Keratinocyte (primary cell): Measurements from ENCODE around the gene TIMM10. TPM values are rescaled to one million over a fixed set of nuclear protein-coding genes. Genes with fewer than 3 reads are reported as not detected.
"Not testable (repeated sequence)": the region's sequence is repeated elsewhere in the genome, so short reads cannot be mapped to it uniquely, and the experiment has no call there.

ENCODE experiments used
- DNase-seq: peaks from one replicate; pipeline ENCODE4 v3.0.0-alpha.2; 2011; ENCODE audit warnings: low read depth, missing footprints, low spot score
- FAIRE-seq: peaks from 2 replicates; lab custom pipeline; 2011; peaks lifted over from hg19 to GRCh38; lab: Jason Lieb, UNC
- H2AFZ ChIP-seq: 2 replicates; pipeline ENCODE4 v1.6.0; 2012; ENCODE audit warnings: low read length, control low read depth, inconsistent platforms; ENCODE audit not compliant: control insufficient read depth
- H3K27ac ChIP-seq: 2 replicates; pipeline ENCODE4 v1.5.1; 2011; ENCODE audit warnings: low read length; ENCODE audit not compliant: control insufficient read depth, insufficient read depth
- H3K27me3 ChIP-seq: 3 replicates; pipeline ENCODE4 v1.6.0; 2011; ENCODE audit warnings: low read length; ENCODE audit not compliant: control insufficient read depth, insufficient read depth; ENCODE audit errors: extremely low read depth
- H3K36me3 ChIP-seq, 2 experiments: 2 replicates in 1 of 2; 3 replicates in 1 of 2; pipeline ENCODE4 v1.5.1; 2011; ENCODE audit warnings: low read length in 2 of 2, mild to moderate bottlenecking in 1 of 2; ENCODE audit not compliant: control insufficient read depth in 2 of 2, insufficient read depth in 2 of 2; ENCODE audit errors: extremely low read depth in 1 of 2
- H3K4me1 ChIP-seq: 3 replicates; pipeline ENCODE4 v1.5.1; 2011; ENCODE audit warnings: low read length; ENCODE audit not compliant: control insufficient read depth, insufficient read depth; ENCODE audit errors: extremely low read depth
- H3K4me2 ChIP-seq: 3 replicates; pipeline ENCODE4 v1.6.0; 2011; ENCODE audit warnings: low read depth, low read length; ENCODE audit not compliant: control insufficient read depth, insufficient read depth; ENCODE audit errors: extremely low read depth
- H3K4me3 ChIP-seq, 3 experiments: fragments of 200-600 bp in 1 of 3; sonication (generic) in 1 of 3; 2 replicates in 2 of 3; 3 replicates in 1 of 3; pipeline ENCODE4 v1.5.1; 2011 to 2016; ENCODE audit warnings: low read length in 3 of 3, mild to moderate bottlenecking in 3 of 3, control low read depth in 2 of 3, inconsistent platforms in 1 of 3, low read depth in 1 of 3, mixed read lengths in 1 of 3, mixed run types in 1 of 3, moderate library complexity in 1 of 3; ENCODE audit not compliant: control insufficient read depth in 2 of 3, insufficient read depth in 2 of 3; ENCODE audit errors: extremely low read depth in 1 of 3
- H3K79me2 ChIP-seq: 2 replicates; pipeline ENCODE4 v1.6.0; 2012; ENCODE audit warnings: low read length; ENCODE audit not compliant: control insufficient read depth, insufficient read depth
- H3K9ac ChIP-seq: 3 replicates; pipeline ENCODE4 v1.6.0; 2011; ENCODE audit warnings: low read length; ENCODE audit not compliant: control insufficient read depth, insufficient read depth; ENCODE audit errors: extremely low read depth
- H3K9me1 ChIP-seq: 3 replicates; pipeline ENCODE4 v1.6.0; 2011; ENCODE audit warnings: low read length; ENCODE audit not compliant: control insufficient read depth, insufficient read depth; ENCODE audit errors: extremely low read depth
- H3K9me3 ChIP-seq: 2 replicates; pipeline ENCODE4 v1.5.1; 2012; ENCODE audit warnings: low read depth, low read length; ENCODE audit not compliant: control insufficient read depth
- H4K20me1 ChIP-seq: 3 replicates; pipeline ENCODE4 v1.6.0; 2011; ENCODE audit warnings: low read length; ENCODE audit not compliant: control insufficient read depth, insufficient read depth; ENCODE audit errors: extremely low read depth
- EZH2 ChIP-seq: IDR thresholded peaks from one replicate; pipeline ENCODE4 v1.6.1; 2012; ENCODE audit warnings: inconsistent platforms, mild to moderate bottlenecking, low read length, moderate library complexity
- dilution Hi-C: fragments of 300-500 bp; cut with MboI; formaldehyde crosslinking; loops from one replicate; pipeline ENCODE4 v1.7.0; 2020; ENCODE audit warnings: low sequenced_read_pairs; ENCODE audit not compliant: extremely low pct_ligation_motif_present
- polyA plus RNA-seq, 5 experiments: library from polyadenylated mRNA; depleted of rRNA in 3 of 5; stranded (reverse) in 3 of 5; stranded (forward) in 1 of 5; unstranded in 1 of 5; fragments of >200 nt; gene quantifications; 1 replicate in 1 of 5; 2 replicates in 3 of 5; 3 replicates in 1 of 5; pipeline versions ENCODE4 v1.2.1 to v1.2.3, GENCODE V29; 2011 to 2012; ENCODE audit warnings: missing spikeins in 2 of 5, low read depth in 1 of 5, low replicate concordance in 1 of 5
- TF ChIP-seq, protein P1 (sequence below), 3 experiments: IDR thresholded peaks in 1 of 3; conservative IDR thresholded peaks in 1 of 3; optimal IDR thresholded peaks in 1 of 3; 2 replicates in 2 of 3; 3 replicates in 1 of 3; pipeline versions ENCODE3 to v1.5.1; 2011; ENCODE audit warnings: low read length in 3 of 3, mild to moderate bottlenecking in 3 of 3, moderate library complexity in 2 of 3, control low read depth in 1 of 3, inconsistent platforms in 1 of 3; ENCODE audit not compliant: insufficient read depth in 2 of 3; ENCODE audit errors: extremely low read depth in 1 of 3

The TIMM10 gene
- polyA plus RNA-seq, 1 donor (not counting 4 experiments of a cell fraction or from before 2014, with no cell fraction given) = 92.2 TPM

DNA sequence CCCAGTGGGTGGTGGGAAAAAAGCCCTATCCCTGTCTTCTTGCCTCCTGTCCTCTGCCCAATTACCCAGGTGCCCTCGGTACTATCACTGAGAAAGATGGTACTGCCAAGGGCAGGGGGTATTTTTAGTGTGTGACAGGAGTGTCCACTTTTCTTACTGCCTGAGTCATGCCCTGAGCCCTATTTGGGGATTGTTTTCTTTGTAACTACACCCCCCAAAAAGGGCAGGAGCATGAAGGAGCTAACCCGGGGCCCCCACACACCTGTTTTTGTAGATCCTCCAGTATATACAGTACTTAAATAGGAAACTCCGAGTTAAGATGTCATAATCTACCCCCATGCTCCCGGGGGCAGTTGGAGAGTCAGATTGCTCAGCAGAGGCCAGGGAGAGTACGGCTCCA, 10.6 kb upstream of the TIMM10 start:
- TF ChIP-seq EZH2 = no peak
- TF ChIP-seq, protein P1, sequence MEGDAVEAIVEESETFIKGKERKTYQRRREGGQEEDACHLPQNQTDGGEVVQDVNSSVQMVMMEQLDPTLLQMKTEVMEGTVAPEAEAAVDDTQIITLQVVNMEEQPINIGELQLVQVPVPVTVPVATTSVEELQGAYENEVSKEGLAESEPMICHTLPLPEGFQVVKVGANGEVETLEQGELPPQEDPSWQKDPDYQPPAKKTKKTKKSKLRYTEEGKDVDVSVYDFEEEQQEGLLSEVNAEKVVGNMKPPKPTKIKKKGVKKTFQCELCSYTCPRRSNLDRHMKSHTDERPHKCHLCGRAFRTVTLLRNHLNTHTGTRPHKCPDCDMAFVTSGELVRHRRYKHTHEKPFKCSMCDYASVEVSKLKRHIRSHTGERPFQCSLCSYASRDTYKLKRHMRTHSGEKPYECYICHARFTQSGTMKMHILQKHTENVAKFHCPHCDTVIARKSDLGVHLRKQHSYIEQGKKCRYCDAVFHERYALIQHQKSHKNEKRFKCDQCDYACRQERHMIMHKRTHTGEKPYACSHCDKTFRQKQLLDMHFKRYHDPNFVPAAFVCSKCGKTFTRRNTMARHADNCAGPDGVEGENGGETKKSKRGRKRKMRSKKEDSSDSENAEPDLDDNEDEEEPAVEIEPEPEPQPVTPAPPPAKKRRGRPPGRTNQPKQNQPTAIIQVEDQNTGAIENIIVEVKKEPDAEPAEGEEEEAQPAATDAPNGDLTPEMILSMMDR (optimal IDR thresholded peaks at IDR 0.05 in 1 of 3, IDR thresholded peaks at IDR 0.05 in 1 of 3, conservative IDR thresholded peaks at IDR 0.05 in 1 of 3; ENCODE audit: extremely low read depth in 1 of 3, insufficient read depth in 2 of 3, low read length in 3 of 3) = no peak
- DNase-seq (no peak), FAIRE-seq (no peak)
- Histone ChIP-seq H3K4me1 (peaks cover 9% of the 10 kb centered on the region), H3K9ac (no peak overlapping the region), H3K36me3 (no peaks in the 10 kb centered on the region), H3K27ac (no peak overlapping the region), H3K4me2 (no peak overlapping the region), H4K20me1 (no peaks in the 10 kb centered on the region), H2AFZ (no peak overlapping the region), H3K4me3 (no peak overlapping the region), H3K79me2 (no peaks in the 10 kb centered on the region), H3K9me1 (no peaks in the 10 kb centered on the region), H3K9me3 (no peaks in the 10 kb centered on the region), H3K27me3 (peaks cover 4% of the 10 kb centered on the region)
- dilution Hi-C loops = no loop called here

DNA sequence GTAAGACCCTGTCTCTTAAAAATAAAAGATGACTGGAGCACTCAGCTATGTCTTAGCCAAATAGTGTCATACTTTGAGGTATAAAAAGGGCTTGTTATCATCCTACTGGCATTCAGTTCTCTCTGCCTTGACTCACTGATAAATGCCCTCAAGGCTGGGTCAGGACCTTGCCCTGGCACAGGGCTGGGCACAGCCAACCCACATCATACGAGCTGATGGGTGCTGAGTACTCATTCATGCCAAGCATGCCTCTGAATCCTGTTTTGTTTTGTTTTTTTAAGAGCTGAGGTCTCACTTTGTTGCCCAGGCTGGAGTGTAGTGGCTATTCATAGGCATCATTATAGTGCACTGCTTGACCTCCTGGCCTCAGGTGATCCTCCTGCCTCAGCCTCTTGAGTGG, 8.8 kb upstream of the TIMM10 start:
- Histone ChIP-seq H3K9me3 (no peaks in the 10 kb centered on the region), H3K27me3 (peaks cover 4% of the 10 kb centered on the region), H2AFZ (no peak overlapping the region), H3K4me3 (no peak overlapping the region), H3K9ac (no peak overlapping the region), H3K27ac (no peak overlapping the region), H3K4me2 (no peak overlapping the region), H3K36me3 (no peaks in the 10 kb centered on the region), H4K20me1 (no peaks in the 10 kb centered on the region), H3K79me2 (no peaks in the 10 kb centered on the region), H3K4me1 (peaks cover 9% of the 10 kb centered on the region), H3K9me1 (no peaks in the 10 kb centered on the region)
- DNase-seq = no peak
- no peak for TF ChIP-seq EZH2
- dilution Hi-C loops = no loop called here
- no peak for FAIRE-seq

DNA sequence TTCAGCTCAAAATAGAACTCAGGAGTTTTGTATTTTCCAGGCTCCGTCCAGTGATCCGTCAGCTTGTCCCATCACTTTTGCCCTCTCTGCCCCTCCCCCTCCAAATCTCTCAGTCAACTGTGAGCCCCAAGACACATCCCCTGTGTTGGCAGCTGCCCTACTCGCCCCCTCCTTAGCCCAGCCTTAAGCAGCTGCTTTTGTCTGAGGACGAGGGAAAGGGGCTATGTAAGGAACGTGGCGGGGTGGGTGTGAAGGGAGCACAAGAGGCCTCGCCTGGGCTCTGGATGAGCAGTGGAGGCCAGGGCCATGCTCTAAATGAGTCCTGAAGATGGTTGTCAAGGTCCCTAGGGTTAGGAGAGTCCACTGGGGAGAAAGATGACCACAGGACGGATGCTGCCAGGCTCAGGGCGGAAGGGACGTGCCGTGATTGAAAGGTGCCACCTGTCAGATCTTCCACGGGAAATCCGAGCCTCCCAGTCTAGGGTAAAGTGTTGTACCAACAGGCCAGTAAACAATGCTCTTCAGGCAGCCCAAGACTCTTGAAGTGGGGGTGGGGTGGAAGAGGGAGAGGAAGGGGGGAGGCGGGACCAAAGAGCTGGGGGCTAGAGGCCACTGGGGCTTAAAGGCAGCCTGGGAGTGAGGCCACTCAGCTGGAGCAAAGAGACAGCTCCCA, 6.5 kb upstream of the TIMM10 start, which contains the start of gene SMTNL1:
TSS of gene SMTNL1 (plus strand) at position 649 of the 673 bp plus-strand sequence. CDS start 5,048 bp downstream, outside the sequence.
- peaks cover 4% of the 10 kb centered on the region for H3K4me1 ChIP-seq
- H2AFZ ChIP-seq = no peak within 1 kb of the TSS
- dilution Hi-C loops = no loop called here
- no peaks in the 10 kb centered on the region for H4K20me1 ChIP-seq
- no peaks in the 10 kb centered on the region for H3K9me3 ChIP-seq
- no peaks in the 10 kb centered on the region for H3K27me3 ChIP-seq
- H3K4me3 ChIP-seq = no peak within 1 kb of the TSS
- no peak for DNase-seq
- H3K36me3 ChIP-seq = no peaks in the 10 kb centered on the region
- no peaks in the 10 kb centered on the region for H3K9me1 ChIP-seq
- no peaks in the 10 kb centered on the region for H3K79me2 ChIP-seq
- FAIRE-seq = no peak
- H3K4me2 ChIP-seq = no peak within 1 kb of the TSS
- H3K27ac ChIP-seq = no peak within 1 kb of the TSS
- no peak for TF ChIP-seq EZH2
- TF ChIP-seq, protein P1 (optimal IDR thresholded peaks at IDR 0.05 in 1 of 3, IDR thresholded peaks at IDR 0.05 in 1 of 3, conservative IDR thresholded peaks at IDR 0.05 in 1 of 3; ENCODE audit: extremely low read depth in 1 of 3, insufficient read depth in 2 of 3, low read length in 3 of 3) = no peak
- H3K9ac ChIP-seq = no peak within 1 kb of the TSS

DNA sequence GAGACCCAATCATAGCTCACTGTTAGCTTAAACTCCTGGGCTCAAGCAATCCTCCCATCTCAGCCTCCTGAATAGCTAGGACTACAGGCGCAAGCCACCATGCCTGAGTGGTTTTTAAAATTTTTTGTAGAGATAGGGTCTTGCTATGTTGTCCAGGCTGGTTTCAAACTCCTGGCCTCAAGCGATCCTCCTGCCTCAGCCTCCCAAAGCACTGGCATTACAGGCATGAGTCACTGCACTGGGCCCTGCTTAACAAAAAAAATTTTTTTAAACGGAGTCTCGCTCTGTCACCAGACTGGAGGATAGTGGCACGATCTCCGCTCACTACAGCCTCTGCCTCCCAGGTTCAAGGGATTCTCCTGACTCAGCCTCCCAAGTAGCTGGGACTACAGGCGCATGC, 3.9 kb upstream of the TIMM10 start:
- DNase-seq, dilution Hi-C loops, H3K9me1 ChIP-seq, H3K9me3 ChIP-seq, H3K79me2 ChIP-seq, H3K9ac ChIP-seq, H2AFZ ChIP-seq, H3K4me2 ChIP-seq, FAIRE-seq, H4K20me1 ChIP-seq, H3K27me3 ChIP-seq, H3K27ac ChIP-seq, H3K36me3 ChIP-seq, H3K4me3 ChIP-seq: not testable (repeated sequence)
- peaks cover 16% of the 10 kb centered on the region for H3K4me1 ChIP-seq
